Activated T-helper 1 cell treated with anti-CD3 and anti-CD28 coated beads, Interleukin-12 subunit alpha, Interleukin-12 subunit beta, Interleukin-2, Interleukin-4 antibody, amounts not matched to agents 30 ng/mL and 10 ng/mL and 1 ng/mL, durations not matched to agents 14 hours and 24 hours and 36 hours (primary cell): Measurements from ENCODE around the gene TIMP1. TPM values are rescaled to one million over a fixed set of nuclear protein-coding genes. Genes with fewer than 3 reads are reported as not detected.
"Not testable (repeated sequence)": the region's sequence is repeated elsewhere in the genome, so short reads cannot be mapped to it uniquely, and the experiment has no call there.

Experiments
- DNase-seq: peaks from one replicate; pipeline ENCODE4 v3.0.0; 2021; ENCODE audit warnings: low spot score
- H3K27ac Mint-ChIP-seq: one replicate; pipeline ENCODE4 v1.8.0; 2021; ENCODE audit warnings: mild to moderate bottlenecking, mixed read lengths
- H3K27me3 Mint-ChIP-seq: one replicate; pipeline ENCODE4 v1.8.0; 2022; ENCODE audit warnings: mild to moderate bottlenecking, moderate library complexity, mixed read lengths; ENCODE audit not compliant: insufficient read depth
- H3K36me3 Mint-ChIP-seq: one replicate; pipeline ENCODE4 v1.8.0; 2021; ENCODE audit warnings: low read depth, mixed read lengths
- H3K4me1 Mint-ChIP-seq: one replicate; pipeline ENCODE4 v1.8.0; 2021; ENCODE audit warnings: low read depth, mixed read lengths
- H3K4me3 Mint-ChIP-seq: one replicate; pipeline ENCODE4 v1.8.0; 2021; ENCODE audit warnings: mild to moderate bottlenecking, moderate library complexity, mixed read lengths
- H3K9me3 Mint-ChIP-seq: one replicate; pipeline ENCODE4 v1.8.0; 2021; ENCODE audit warnings: mixed read lengths
- intact Hi-C: fragments of 100-400 bp; cut with micrococcal nuclease; formaldehyde crosslinking; loops from one replicate; pipeline ENCODE4 v1.15.1; 2024
- total RNA-seq: library from RNA; stranded (reverse); gene quantifications from 2 replicates; pipeline ENCODE4 v1.2.3, GENCODE V29; 2022

Gene TIMP1
- total RNA-seq, 1 donor from 2014 or later, result 61.7 TPM

DNA sequence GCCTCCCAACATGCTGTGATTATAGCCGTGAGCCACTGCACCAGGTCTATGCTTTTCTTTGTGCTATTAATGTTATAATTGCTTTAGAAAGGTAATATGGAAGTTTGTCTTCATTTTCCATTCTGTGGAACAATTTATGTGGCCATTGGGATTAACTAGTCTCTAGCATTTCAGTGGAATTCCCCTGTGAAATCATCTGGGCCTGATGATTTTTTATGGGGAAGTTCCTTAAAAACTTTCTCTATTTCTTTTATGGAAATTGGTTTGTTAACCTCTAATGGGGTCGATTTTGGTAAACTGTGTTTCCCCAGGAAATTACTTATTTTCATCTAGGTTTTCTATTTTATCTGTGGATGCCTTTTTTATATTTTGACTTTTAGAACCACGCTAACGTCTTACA, 11.3 kb downstream of the TIMP1 start:
- Mint-ChIP-seq H3K36me3 (peaks cover 9% of the 10 kb centered on the region), H3K27me3 (no peaks in the 10 kb centered on the region), H3K9me3 (peaks cover 18% of the 10 kb centered on the region), H3K4me3 (no peak overlapping the region), H3K27ac (no peak overlapping the region), H3K4me1 (peaks cover 12% of the 10 kb centered on the region)
- no peak for DNase-seq
- intact Hi-C loops, result no loop called here

DNA sequence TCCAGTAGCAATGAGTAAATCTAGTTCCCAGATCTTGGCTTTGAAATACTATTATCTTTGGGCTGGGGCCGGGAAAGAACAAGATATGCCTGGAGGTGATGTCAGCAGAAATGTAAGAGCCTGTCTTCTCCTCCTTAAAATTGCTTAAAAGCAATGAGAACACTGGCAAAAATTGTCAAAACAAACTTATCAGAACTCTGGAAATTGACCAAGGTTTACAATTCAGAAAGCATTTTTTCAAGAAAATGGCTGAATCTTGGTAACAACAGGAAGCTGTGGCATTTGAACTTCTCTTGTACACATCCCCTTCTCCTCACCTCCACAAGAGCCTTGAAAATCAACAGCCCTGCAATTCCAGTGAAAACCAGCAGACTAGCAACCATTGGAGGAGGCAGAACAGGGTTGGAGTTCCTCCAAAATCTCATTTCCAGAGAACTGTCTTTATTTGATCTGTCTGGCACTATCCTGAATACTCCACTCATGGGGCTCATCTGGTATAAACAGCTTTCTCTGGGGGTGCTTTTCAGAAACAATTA, 13.5 kb downstream of the TIMP1 start:
- Mint-ChIP-seq H3K9me3 (peaks cover 18% of the 10 kb centered on the region), H3K27ac (peak overlapping the region; percentile 58)

DNA sequence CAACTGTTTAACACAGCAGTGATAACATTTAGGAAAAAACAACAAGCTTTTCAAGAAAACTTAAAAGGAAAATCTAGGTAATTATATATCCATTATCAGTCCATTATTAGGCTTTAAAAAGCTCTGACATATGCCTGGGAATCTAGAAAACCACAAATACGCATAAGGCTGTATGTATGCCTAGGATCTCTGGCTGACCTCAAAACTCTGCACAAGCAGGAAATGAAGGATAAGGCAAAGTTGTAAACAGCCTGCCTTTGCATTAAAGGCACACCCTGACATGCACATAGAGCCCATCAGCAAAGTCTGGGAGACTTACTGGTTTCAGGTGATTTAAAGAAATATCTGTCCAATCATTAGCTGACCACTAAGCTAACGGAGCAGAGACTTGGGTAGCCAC, 14.0 kb downstream of the TIMP1 start:
- intact Hi-C loops, result no loop called here
- Mint-ChIP-seq H3K36me3 (peaks cover 9% of the 10 kb centered on the region), H3K27ac (peak overlapping the region; percentile 58), H3K4me3 (no peak overlapping the region), H3K4me1 (peaks cover 12% of the 10 kb centered on the region), H3K27me3 (no peaks in the 10 kb centered on the region), H3K9me3 (peaks cover 18% of the 10 kb centered on the region)
- DNase-seq, result no peak

More for the DNA sequence above, 13.5 kb downstream of the TIMP1 start:
- H3K4me1 Mint-ChIP-seq, result peaks cover 12% of the 10 kb centered on the region
- intact Hi-C loops, result no loop called here
- no peaks in the 10 kb centered on the region for H3K27me3 Mint-ChIP-seq
- DNase-seq, result no peak
- no peak overlapping the region for H3K4me3 Mint-ChIP-seq
- peaks cover 9% of the 10 kb centered on the region for H3K36me3 Mint-ChIP-seq

DNA sequence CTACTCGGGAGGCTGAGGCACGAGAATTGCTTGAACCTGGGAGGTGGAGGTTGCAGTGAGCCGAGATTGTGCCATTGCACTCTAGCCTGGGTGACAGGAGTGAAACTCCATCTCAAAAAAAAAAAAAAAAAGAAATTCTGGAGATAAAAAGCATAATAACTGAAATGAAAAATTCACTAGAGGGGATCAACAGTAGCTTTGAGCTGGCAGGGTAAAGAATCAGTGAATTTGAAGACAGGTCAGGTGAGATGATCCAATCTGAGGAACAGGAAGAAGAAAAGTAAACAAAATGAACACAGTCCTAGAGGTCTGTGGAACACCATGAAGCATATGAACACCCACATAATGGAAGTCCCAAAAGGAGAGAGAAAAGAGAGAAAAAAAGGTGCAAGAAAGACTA, 15.0 kb downstream of the TIMP1 start:
- Mint-ChIP-seq H3K4me1 (peaks cover 12% of the 10 kb centered on the region), H3K4me3 (no peak overlapping the region), H3K27me3 (no peaks in the 10 kb centered on the region), H3K9me3 (peaks cover 18% of the 10 kb centered on the region), H3K27ac (no peak overlapping the region), H3K36me3 (peaks cover 9% of the 10 kb centered on the region)
- DNase-seq, result no peak
- intact Hi-C loops, result no loop called here

DNA sequence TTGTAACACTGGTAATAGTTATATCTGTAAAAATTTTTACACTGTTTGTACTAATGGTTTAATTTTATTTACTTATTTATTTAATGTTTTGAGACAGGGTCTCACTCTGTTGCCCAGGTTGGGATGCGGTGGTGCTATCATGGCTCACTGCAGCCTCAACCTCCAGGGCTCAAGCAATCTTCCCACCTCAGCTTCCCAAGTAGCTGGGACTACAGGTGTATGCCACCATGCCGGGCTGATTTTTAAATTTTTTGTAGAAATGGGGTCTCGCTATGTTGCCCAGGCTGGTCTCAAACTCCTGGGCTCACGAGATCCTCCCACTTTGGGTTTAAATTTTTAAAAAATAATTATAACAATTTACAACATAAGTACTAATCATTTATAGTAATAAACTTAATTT, 20.9 kb downstream of the TIMP1 start:
- H3K4me1 Mint-ChIP-seq, DNase-seq, H3K36me3 Mint-ChIP-seq, intact Hi-C loops, H3K9me3 Mint-ChIP-seq, H3K4me3 Mint-ChIP-seq, H3K27ac Mint-ChIP-seq, H3K27me3 Mint-ChIP-seq: not testable (repeated sequence)

DNA sequence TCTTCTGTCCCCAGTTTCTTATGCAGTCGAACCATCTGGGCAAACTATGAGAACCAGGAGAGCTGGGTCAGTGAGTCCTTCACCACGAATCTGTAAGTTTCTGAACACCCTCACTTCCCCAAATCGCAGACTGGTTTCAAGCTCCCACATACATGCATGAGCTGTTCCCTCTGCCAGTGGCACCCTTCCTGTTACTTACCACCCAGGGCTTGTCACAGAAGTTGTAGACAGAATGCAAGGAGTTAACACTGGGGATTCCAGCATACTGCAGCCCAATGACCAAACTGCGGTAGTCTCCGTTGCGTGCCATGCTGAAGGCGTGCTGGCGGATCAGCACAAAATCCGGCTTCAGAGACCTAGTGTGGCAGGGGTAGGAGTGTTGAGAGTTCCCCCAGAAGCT, 22.8 kb downstream of the TIMP1 start:
- Mint-ChIP-seq H3K27ac (no peak overlapping the region), H3K4me3 (no peak overlapping the region), H3K36me3 (no peaks in the 10 kb centered on the region), H3K9me3 (no peaks in the 10 kb centered on the region), H3K27me3 (no peaks in the 10 kb centered on the region), H3K4me1 (no peaks in the 10 kb centered on the region)
- no peak for DNase-seq
- intact Hi-C loops, result no loop called here

DNA sequence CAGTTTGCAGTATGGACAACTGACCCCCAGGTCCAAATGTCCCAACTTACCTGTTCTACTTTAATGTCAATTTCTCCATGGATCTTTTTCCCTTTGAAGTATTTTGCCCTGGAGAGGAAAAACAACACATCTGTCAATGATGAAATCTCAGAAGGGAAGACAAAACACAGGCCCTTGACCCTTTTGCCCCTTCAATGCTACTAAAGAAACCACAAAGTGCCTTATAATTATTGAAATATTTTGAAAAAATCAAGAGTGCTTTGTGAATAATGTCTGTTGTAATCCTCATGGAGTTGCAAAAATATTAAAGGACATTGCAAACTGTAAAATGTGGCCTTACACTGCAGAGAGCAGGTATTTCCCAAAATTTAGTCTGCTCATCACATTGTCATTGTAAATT, 24.9 kb downstream of the TIMP1 start:
- no peaks in the 10 kb centered on the region for H3K4me1 Mint-ChIP-seq
- no peaks in the 10 kb centered on the region for H3K9me3 Mint-ChIP-seq
- no peak overlapping the region for H3K27ac Mint-ChIP-seq
- no peaks in the 10 kb centered on the region for H3K36me3 Mint-ChIP-seq
- intact Hi-C loops, result no loop called here
- H3K27me3 Mint-ChIP-seq, result no peaks in the 10 kb centered on the region
- no peak for DNase-seq
- no peak overlapping the region for H3K4me3 Mint-ChIP-seq

DNA sequence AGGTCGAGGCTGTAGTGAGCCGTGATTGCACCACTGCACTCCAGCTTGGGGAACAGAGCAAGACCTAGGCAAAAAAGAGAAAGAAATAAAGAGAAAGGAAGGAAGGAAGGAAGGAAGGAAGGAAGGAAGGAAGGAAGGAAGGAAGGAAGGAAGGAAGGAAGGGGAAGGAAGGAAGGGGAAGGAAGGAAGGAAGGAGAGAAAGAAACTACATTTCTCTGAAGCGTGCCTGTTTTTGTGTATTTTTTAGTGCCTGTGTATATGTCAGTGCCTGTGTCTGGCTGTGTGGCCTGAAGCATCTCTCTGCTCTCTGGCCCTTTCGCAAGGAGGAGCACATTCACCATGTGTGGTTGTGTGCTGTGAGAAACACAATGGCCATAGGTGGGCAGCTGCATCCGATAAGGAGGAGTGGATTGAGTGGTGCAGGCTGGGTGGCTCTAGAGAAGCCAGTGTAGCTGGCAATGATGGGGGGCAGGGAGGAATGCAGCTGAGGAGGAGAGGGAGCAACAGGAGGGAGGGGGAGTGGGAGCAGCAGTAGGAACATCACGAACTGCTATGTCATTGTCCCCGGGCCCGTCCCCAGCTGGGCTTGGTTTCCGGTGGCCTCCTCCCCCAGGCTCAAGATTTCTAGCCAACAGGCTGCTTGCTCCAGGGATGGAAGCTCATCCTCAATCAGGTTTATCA, 26.0 kb downstream of the TIMP1 start:
- no peak overlapping the region for H3K27ac Mint-ChIP-seq
- no peak overlapping the region for H3K4me3 Mint-ChIP-seq
- H3K27me3 Mint-ChIP-seq, result peaks cover under 1% of the 10 kb centered on the region
- DNase-seq, result no peak
- H3K4me1 Mint-ChIP-seq, result no peaks in the 10 kb centered on the region
- no peaks in the 10 kb centered on the region for H3K9me3 Mint-ChIP-seq
- intact Hi-C loops, result no loop called here
- H3K36me3 Mint-ChIP-seq, result no peaks in the 10 kb centered on the region

DNA sequence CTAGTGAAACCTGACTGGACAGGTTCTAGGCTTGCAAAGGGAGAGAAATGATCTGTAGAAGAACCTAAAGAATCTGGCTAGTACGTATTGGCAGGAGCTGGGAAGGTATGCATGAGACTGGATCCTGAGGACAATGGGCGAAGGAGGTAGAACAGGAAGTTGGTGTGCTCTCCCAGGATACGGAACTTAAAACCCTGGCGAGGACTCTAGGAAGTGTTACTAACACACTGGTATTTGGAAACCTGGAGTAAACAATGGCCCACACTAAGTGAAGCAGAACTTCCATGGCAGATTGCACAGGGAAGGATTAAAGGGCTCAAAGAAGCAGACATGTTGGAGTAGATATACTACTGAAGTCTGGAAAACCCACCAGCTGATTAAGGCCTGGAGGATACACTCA, 28.3 kb downstream of the TIMP1 start:
- no peaks in the 10 kb centered on the region for H3K4me1 Mint-ChIP-seq
- no peaks in the 10 kb centered on the region for H3K9me3 Mint-ChIP-seq
- no peak overlapping the region for H3K4me3 Mint-ChIP-seq
- intact Hi-C loops, result no loop called here
- no peaks in the 10 kb centered on the region for H3K36me3 Mint-ChIP-seq
- DNase-seq, result no peak
- H3K27me3 Mint-ChIP-seq, result peaks cover 7% of the 10 kb centered on the region
- no peak overlapping the region for H3K27ac Mint-ChIP-seq

DNA sequence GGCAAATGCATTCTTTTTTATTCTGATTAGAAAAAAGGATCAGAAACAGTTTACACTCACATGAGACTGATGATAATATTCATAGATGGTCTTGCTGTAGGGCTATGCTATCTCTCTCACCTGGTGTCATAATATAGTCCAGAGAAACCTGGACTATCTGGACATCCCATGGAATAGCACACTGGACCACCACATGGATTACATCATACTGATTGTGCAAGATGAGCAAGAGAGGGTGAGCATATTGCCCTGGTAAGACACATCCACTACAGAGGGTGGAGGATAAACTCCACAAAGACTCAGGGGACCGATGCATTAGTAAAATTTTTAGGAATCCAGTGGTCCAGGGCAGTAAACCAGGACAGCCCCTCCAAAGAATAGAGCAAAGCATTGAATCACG, 29.3 kb downstream of the TIMP1 start:
- Mint-ChIP-seq H3K36me3 (no peaks in the 10 kb centered on the region), H3K27me3 (peaks cover 12% of the 10 kb centered on the region), H3K4me3 (no peak overlapping the region), H3K4me1 (no peaks in the 10 kb centered on the region), H3K27ac (no peak overlapping the region), H3K9me3 (no peaks in the 10 kb centered on the region)
- DNase-seq, result no peak
- intact Hi-C loops, result no loop called here

DNA sequence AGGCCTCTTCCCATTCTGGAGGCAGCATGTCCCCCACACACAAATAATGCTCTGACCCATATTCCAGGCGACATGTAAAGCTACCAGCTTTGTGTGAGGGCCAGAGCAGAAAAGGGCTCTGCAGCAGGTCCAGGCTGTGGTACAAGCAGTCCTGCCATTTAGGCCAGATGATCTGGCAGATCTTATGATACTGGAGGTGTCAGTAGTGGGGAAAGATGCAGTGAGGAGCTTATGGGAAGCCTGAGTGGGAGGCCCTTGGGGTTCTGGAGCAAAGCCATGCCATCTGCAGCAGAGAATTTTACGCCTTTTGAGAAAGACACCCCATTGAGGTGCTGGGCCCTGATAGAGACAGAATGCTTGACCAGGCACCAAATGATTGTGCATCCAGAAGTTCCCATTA, 29.7 kb downstream of the TIMP1 start:
- DNase-seq, result no peak
- no peak overlapping the region for H3K4me3 Mint-ChIP-seq
- H3K27ac Mint-ChIP-seq, result no peak overlapping the region
- H3K27me3 Mint-ChIP-seq, result peaks cover 15% of the 10 kb centered on the region
- no peaks in the 10 kb centered on the region for H3K9me3 Mint-ChIP-seq
- intact Hi-C loops, result no loop called here
- H3K36me3 Mint-ChIP-seq, result no peaks in the 10 kb centered on the region
- no peaks in the 10 kb centered on the region for H3K4me1 Mint-ChIP-seq

DNA sequence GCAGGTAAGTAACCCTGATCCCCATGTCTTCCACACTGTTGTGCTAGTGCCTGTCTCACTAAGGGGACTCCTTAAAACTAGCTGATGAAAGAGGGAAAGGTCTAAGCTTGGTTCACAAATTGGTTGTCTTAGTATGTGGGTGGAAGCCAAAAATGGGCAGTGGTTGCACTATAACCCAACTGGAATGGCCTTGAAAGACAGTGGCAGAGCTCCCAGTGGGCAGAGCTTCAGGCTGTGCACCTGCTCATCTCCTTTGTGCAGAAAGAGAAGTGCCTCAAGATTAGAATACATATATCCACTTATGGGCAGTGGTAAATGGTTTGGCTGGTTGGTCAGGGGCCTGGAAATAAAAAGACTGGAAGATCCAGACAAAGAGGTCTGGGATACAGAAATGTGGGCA, 30.2 kb downstream of the TIMP1 start:
- no peak for DNase-seq
- Mint-ChIP-seq H3K9me3 (no peaks in the 10 kb centered on the region), H3K27ac (no peak overlapping the region), H3K27me3 (peaks cover 17% of the 10 kb centered on the region), H3K36me3 (no peaks in the 10 kb centered on the region), H3K4me1 (no peaks in the 10 kb centered on the region), H3K4me3 (no peak overlapping the region)
- intact Hi-C loops, result no loop called here

DNA sequence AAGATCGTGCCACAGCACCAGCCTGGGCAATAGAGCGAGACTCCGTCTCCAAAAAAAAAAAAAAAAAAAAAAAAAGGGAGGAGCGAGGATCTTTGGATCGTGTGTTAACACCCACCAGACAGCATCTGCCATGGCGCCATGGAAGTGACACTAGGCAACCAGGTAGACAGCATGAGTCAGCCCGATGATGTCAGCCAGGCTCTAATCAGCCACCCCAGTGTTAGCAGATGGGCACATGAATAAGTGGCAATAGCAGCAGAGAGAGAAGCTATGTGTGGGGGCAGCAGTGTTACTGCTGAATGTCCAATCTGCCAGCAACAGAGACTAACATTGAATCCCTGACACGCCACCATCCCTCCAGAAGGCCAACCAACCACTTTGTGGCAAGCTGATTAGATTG, 30.8 kb downstream of the TIMP1 start:
- Mint-ChIP-seq H3K9me3 (no peaks in the 10 kb centered on the region), H3K27ac (no peak overlapping the region), H3K36me3 (no peaks in the 10 kb centered on the region), H3K4me3 (no peak overlapping the region), H3K27me3 (peaks cover 24% of the 10 kb centered on the region), H3K4me1 (no peaks in the 10 kb centered on the region)
- no peak for DNase-seq
- intact Hi-C loops, result no loop called here

DNA sequence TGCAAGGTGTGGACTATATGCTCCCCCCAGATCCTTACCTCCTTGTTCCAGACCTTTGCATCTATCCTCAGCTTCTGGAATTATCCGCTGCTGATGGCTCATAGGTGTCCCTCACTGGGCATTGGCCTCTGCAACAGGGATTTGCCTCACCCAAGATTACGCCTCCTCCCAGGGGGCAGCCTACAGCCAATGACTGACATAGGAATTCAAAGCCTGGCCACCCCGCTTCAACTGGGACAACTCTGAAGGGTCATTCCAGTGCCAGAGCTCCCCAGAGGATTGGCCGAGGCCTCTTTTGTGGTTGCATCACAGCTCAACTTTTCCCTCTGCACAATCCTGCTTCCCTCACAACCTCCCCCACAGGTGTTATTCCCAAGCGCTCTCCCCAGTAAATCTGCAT, 32.4 kb downstream of the TIMP1 start:
- no peaks in the 10 kb centered on the region for H3K9me3 Mint-ChIP-seq
- DNase-seq, result no peak
- peaks cover 32% of the 10 kb centered on the region for H3K27me3 Mint-ChIP-seq
- intact Hi-C loops, result no loop called here
- no peaks in the 10 kb centered on the region for H3K4me1 Mint-ChIP-seq
- no peak overlapping the region for H3K4me3 Mint-ChIP-seq
- H3K36me3 Mint-ChIP-seq, result no peaks in the 10 kb centered on the region
- H3K27ac Mint-ChIP-seq, result no peak overlapping the region
